Measurements from ENCODE around the gene LPAR2.

Gene LPAR2

DNA sequence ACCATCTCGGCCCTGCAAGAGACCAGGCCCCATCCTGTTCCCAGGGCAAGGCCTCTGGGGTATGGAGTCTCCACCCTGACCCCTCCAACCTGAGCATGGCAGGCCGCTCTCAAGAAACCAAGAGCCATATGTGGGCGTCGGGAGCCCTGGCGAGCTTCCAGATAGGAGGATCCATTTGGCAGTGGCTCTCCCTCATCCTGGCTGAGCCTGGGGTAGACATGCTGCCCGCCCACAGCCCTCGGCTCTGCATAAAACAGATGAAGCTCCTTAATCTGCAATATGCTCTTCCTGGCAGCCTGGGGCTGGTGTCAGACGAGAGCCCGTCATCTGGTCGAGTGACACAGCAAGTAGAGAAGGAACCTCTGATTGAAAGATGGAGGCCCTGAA lies 29.4 kb upstream of the LPAR2 start:
- Mint-ChIP-seq H3K27me3 (no peaks in the 10 kb centered on the region), H3K4me3 (no peak overlapping the region), H3K9me3 (no peaks in the 10 kb centered on the region), H3K36me3 (ENCODE audit: low read depth) (peaks cover 89% of the 10 kb centered on the region), H3K4me1 (ENCODE audit: low read depth) (peaks cover 19% of the 10 kb centered on the region), H3K27ac (no peak overlapping the region)
- DNase-seq, result no peak

DNA sequence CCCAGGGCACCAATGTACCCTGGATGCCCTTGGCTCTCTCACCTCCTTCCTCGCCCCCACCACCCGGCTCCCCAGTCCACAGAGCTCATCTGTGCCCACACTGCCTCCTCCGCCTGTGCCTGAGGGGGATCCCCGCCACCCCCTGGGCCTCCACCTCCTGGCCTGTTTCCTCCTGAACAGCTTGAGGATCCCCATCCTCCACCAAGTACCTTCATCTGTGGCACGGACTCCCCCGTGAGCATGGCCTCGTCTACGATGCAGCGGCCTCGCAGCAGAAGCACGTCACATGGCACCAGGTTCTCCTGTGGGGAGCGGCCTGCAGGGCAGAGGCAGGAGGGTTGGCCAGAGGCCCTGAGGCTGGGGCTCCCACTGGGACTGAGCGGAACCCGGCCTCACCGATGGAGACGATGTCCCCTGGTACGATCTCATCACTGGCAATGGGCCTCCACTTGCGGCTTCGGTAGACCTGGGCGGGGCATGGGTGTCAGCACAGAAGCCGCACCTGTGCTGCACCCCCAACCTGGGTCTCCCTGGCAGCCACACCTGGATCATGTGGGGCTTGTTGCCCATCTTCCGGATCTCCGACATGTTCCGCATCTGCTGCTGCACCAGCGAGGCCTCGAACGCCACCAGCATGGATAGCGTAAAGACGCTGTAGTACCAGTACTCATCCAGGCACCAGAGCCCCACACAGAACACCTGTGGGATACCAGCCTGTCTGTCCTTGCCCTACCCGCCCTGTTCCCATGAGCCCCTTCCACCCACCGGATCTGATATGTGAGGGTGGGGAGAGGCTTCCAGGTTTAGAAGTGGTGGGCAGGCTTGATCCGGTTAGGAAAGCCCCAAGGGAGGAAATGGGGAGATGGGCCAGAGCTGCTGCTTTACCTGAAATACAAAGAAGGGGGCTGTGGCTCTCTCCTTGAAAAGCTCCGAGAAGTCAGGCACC lies 28.7 kb upstream of the LPAR2 start:
- Mint-ChIP-seq H3K4me3 (no peak overlapping the region), H3K4me1 (ENCODE audit: low read depth) (peaks cover 13% of the 10 kb centered on the region), H3K9me3 (no peaks in the 10 kb centered on the region), H3K36me3 (ENCODE audit: low read depth) (peaks cover 89% of the 10 kb centered on the region), H3K27ac (no peak overlapping the region), H3K27me3 (no peaks in the 10 kb centered on the region)
- DNase-seq, result no peak

GRCh38 chr19:19655641-19656343 lies 27.8 kb upstream of the LPAR2 start:
- peaks cover 90% of the 10 kb centered on the region for H3K36me3 Mint-ChIP-seq (ENCODE audit: low read depth)

GRCh38 chr19:19655051-19655594 lies 27.1 kb upstream of the LPAR2 start:
- H3K9me3 Mint-ChIP-seq, result no peaks in the 10 kb centered on the region
- DNase-seq, result no peak
- no peak overlapping the region for H3K27ac Mint-ChIP-seq
- peaks cover 95% of the 10 kb centered on the region for H3K36me3 Mint-ChIP-seq (ENCODE audit: low read depth)
- H3K27me3 Mint-ChIP-seq, result no peaks in the 10 kb centered on the region
- peaks cover 3% of the 10 kb centered on the region for H3K4me1 Mint-ChIP-seq (ENCODE audit: low read depth)
- no peak overlapping the region for H3K4me3 Mint-ChIP-seq

More at GRCh38 chr19:19655641-19656343, 27.8 kb upstream of the LPAR2 start:
- DNase-seq, result no peak
- H3K27me3 Mint-ChIP-seq, result no peaks in the 10 kb centered on the region
- H3K4me3 Mint-ChIP-seq, result no peak overlapping the region
- peaks cover 4% of the 10 kb centered on the region for H3K4me1 Mint-ChIP-seq (ENCODE audit: low read depth)
- H3K27ac Mint-ChIP-seq, result no peak overlapping the region
- H3K9me3 Mint-ChIP-seq, result no peaks in the 10 kb centered on the region

DNA sequence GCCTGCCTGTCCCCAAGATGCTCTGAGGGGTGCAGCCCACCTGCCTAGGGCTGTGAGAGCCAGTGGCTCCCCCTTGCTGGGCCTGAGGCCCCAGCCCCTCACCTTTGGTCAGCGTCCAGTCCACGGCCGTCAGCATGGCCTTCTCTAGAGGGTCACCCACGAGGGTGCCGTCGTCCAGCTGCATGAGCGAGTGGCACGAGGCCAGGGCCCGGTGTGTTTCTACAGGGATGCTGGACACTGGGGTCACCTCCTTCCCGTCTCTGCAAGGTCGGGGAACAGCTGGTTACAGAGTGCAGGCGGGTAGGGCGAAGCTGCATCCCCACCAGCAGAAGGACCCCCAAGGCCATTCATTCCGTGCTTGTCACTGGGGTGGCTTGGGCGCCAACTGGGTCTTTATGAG lies 26.4 kb upstream of the LPAR2 start:
- Mint-ChIP-seq H3K27me3 (no peaks in the 10 kb centered on the region), H3K36me3 (ENCODE audit: low read depth) (peaks cover 94% of the 10 kb centered on the region), H3K27ac (no peak overlapping the region), H3K9me3 (no peaks in the 10 kb centered on the region), H3K4me3 (no peak overlapping the region), H3K4me1 (ENCODE audit: low read depth) (no peaks in the 10 kb centered on the region)
- no peak for DNase-seq

DNA sequence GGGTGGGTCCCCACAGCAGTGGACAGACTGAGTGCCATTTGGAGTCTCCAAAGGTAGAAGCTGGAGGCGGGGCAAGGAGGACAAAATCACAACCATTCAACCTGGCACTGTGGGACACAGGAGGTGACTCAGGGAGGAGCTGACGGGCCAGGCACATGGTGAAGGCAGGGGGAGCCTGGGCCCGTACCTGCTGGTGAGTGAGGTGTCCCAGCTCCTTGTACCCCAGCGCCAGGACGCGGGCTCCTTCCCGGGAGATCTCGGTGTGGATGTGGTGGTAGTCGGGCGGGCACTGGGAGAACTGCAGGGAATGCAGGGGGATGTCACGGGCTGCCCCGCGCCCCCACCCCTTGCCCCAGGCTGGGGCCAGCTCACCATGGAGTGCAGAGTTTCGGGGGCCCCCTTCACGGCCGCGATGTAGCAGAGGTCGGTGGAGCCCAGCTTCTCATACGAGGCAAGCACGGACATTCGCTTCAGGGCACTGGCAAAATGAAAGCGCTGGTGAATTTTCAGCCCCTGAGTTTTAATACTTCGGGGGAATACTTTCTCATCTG lies 25.7 kb upstream of the LPAR2 start:
- no peak for DNase-seq
- Mint-ChIP-seq H3K27me3 (no peaks in the 10 kb centered on the region), H3K9me3 (no peaks in the 10 kb centered on the region), H3K27ac (no peak overlapping the region), H3K36me3 (ENCODE audit: low read depth) (peaks cover 94% of the 10 kb centered on the region), H3K4me3 (no peak overlapping the region), H3K4me1 (ENCODE audit: low read depth) (no peaks in the 10 kb centered on the region)

DNA sequence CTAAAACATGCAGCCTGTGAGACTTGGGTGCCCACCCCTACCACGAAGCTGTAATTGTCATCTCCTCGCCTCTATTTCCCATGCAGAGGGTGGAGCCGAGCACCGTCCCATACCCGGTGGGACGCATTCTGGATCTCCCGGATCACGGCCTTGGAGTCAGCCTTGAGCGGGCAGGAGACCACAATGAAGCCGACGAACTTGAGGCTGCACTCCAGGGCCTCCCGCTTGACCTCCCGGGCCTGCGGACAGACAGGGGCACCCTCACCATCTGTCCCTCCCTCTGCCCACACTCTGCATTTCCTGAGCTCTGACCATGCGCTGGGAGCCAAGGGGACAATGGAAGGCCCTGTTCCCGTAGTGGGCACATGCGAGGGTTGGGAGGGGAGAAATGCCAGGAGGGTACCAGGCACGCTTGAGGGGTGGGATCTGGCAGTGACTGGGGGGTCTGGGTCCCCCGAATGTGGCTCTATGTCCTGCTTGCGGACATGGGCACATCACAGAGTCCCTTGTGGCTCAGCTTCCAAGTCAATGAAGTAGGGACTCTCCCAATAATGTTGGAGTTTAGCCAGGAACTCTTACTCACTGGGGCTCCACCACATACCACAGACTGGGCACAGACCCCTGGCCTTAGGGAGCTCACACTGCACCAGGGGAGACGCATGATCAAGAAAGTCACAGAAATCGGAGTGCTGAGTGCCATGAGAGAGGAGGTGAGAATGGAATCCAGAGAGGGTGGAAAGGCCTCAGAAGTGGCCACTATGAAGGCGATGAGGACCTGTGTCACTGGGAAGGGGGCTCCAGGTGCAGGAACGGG lies 24.7 kb upstream of the LPAR2 start:
- DNase-seq, result no peak
- Mint-ChIP-seq H3K9me3 (no peaks in the 10 kb centered on the region), H3K4me3 (no peak overlapping the region), H3K27me3 (no peaks in the 10 kb centered on the region), H3K36me3 (ENCODE audit: low read depth) (peaks cover 94% of the 10 kb centered on the region), H3K27ac (no peak overlapping the region), H3K4me1 (ENCODE audit: low read depth) (no peaks in the 10 kb centered on the region)

- DNase-seq, result no peak
- H3K9me3 Mint-ChIP-seq, result no peaks in the 10 kb centered on the region
- H3K27me3 Mint-ChIP-seq, result no peaks in the 10 kb centered on the region
- H3K4me1 Mint-ChIP-seq (ENCODE audit: low read depth), result no peaks in the 10 kb centered on the region
- H3K36me3 Mint-ChIP-seq (ENCODE audit: low read depth), result peaks cover 94% of the 10 kb centered on the region
- peak overlapping the region; percentile 64 for H3K27ac Mint-ChIP-seq
- no peak overlapping the region for H3K4me3 Mint-ChIP-seq
Observed at GRCh38 chr19:19651076-19651475, 23.1 kb upstream of the LPAR2 start.

GRCh38 chr19:19650331-19650730 lies 22.3 kb upstream of the LPAR2 start:
- no peaks in the 10 kb centered on the region for H3K27me3 Mint-ChIP-seq
- H3K4me1 Mint-ChIP-seq (ENCODE audit: low read depth), result no peaks in the 10 kb centered on the region
- peak overlapping the region; percentile 8 for H3K27ac Mint-ChIP-seq
- H3K4me3 Mint-ChIP-seq, result no peak overlapping the region
- no peak for DNase-seq
- H3K36me3 Mint-ChIP-seq (ENCODE audit: low read depth), result peaks cover 94% of the 10 kb centered on the region
- no peaks in the 10 kb centered on the region for H3K9me3 Mint-ChIP-seq

DNA sequence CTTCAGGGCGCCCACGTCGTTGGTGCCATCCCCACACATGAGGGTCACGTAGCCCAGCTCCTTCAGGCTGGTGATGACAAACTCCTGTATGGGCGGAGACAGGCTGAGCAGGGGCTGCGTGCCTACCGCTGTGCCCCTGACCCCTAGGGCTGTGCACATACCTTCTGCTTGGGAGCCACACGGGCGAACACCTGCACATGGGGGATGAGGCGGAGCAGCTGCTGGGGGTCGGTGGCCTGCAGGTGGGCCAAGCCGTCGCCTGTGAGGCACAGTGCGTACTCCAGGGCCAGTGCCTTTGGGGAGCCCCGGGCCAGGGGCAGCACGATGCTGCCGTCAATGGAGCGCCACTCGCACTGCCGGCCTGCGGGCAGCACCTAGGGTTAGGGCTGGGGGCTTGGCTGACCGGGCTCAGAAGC lies 21.6 kb upstream of the LPAR2 start:
- Mint-ChIP-seq H3K27ac (peak overlapping the region; percentile 55), H3K4me3 (no peak overlapping the region), H3K4me1 (ENCODE audit: low read depth) (no peaks in the 10 kb centered on the region), H3K9me3 (no peaks in the 10 kb centered on the region), H3K27me3 (no peaks in the 10 kb centered on the region), H3K36me3 (ENCODE audit: low read depth) (peaks cover 94% of the 10 kb centered on the region)
- no peak for DNase-seq

DNA sequence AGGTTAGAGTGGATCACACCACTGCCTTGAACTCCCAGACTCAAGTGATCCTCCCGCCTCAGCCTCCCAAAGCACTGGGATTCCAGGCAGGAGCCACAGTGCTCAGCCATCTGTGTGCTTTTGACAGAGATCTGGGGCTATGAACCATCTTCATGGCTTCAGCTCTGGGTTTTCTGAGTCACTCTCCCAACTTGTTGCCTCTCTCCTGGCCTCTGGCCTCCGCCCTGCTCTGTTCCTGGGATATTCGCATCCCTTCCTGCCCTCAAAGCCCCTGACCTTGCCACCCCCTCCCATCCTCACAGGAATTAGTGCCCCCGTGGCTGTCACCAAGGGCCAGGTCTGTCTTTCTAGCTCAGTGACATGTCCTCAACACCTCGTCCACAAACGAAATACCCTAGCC lies 21.1 kb upstream of the LPAR2 start:
- no peaks in the 10 kb centered on the region for H3K9me3 Mint-ChIP-seq
- H3K36me3 Mint-ChIP-seq (ENCODE audit: low read depth), result peaks cover 94% of the 10 kb centered on the region
- no peak for DNase-seq
- peaks cover 2% of the 10 kb centered on the region for H3K4me1 Mint-ChIP-seq (ENCODE audit: low read depth)
- peak overlapping the region; percentile 55 for H3K27ac Mint-ChIP-seq
- no peaks in the 10 kb centered on the region for H3K27me3 Mint-ChIP-seq
- H3K4me3 Mint-ChIP-seq, result no peak overlapping the region

GRCh38 chr19:19647037-19647835 lies 19.2 kb upstream of the LPAR2 start:
- H3K36me3 Mint-ChIP-seq (ENCODE audit: low read depth), result peaks cover 94% of the 10 kb centered on the region
- no peaks in the 10 kb centered on the region for H3K27me3 Mint-ChIP-seq
- H3K4me3 Mint-ChIP-seq, result no peak overlapping the region
- no peak overlapping the region for H3K27ac Mint-ChIP-seq
- H3K4me1 Mint-ChIP-seq (ENCODE audit: low read depth), result peaks cover 11% of the 10 kb centered on the region
- no peak for DNase-seq
- H3K9me3 Mint-ChIP-seq, result no peaks in the 10 kb centered on the region

DNA sequence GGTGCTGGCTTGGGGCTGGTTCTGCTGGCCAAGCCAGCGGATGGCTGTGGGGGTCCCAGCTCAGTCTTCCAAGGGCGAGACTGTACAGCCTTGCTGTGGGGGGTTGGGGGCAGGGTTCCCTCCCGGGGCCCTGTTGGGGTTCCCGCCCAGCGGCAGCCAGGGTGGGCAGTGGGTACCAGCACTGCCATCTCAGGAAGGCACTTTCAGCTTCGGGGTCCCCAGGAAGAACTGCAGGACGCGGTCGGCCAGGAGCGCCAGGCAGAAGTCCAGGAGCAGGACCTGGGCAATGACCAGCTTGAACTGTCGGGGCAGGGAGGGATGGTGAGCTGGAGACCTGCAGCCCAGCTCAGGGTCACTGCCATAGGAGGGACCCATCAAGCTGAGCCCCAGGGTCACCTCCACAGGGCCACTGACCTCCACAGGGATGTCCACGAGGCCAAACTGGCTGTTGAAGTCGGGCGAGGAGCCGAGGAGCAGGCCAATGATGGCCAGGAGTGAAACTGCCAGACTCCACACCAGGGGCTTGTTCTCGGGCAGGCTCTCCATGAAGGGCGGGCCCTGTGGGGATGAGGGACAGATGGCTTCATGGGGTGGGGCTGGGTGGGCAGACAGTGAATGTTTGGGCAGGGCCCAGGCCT lies 17.3 kb upstream of the LPAR2 start:
- H3K4me1 Mint-ChIP-seq (ENCODE audit: low read depth), result peaks cover 20% of the 10 kb centered on the region
- H3K27ac Mint-ChIP-seq, result peak overlapping the region; percentile 52
- H3K9me3 Mint-ChIP-seq, result no peaks in the 10 kb centered on the region
- H3K4me3 Mint-ChIP-seq, result no peak overlapping the region
- DNase-seq, result no peak
- no peaks in the 10 kb centered on the region for H3K27me3 Mint-ChIP-seq
- H3K36me3 Mint-ChIP-seq (ENCODE audit: low read depth), result peaks cover 90% of the 10 kb centered on the region
